Measurements from ENCODE around the gene GAMT. TPM values are rescaled to one million over a fixed set of nuclear protein-coding genes. Genes with fewer than 3 reads are reported as not detected.

GAMT gene
- polyA plus RNA-seq, 3 donors: 15.4 to 52.7 (median 17.7) TPM

- no peak overlapping the region for H3K27ac ChIP-seq (ENCODE audit: low read depth, low read length)
- 82 to 93% (median 82%) methylated on average over 42 of the region's 42 CpGs for WGBS, 3 donors
Observed at GRCh38 chr19:1362387-1363257, 38.7 kb downstream of the GAMT start.

DNA sequence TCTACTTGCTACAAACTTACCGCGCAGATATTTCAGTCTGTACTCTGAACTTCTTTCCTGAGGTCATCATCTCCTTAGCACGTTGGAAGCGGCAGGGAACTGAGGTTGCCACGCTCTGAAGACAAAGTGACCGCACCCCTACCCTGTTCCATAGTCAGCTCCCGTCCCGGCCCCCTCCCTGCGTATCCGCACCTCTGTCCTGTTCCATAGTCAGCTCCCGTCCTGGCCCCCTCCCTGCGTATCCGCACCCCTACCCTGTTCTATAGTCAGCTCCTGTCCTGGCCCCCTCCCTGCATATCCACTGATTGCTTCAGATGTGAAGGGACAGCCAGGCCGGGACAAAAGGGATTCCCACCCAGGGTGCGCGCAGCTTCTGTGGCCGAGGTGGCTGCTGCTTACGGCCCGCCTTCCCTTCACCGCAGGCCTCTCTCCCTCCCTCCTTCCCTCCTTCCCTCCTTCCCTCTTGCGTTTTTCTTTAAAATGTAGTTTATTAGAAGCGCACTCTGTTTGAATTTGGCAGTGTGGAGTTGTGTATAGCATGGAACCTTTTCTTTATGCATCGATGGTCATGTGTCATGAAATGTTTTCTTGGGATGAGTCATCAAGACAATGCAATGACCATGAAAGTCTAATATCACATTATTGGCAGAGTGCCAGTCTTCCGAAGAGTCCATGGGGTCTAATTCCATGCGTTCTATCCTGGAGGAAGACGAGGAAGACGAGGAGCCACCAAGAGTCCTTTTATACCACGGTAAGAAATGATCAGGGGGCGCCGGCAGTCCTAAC is 39.5 kb downstream of the GAMT start:
- 65 to 84% (median 70%) methylated on average over 30 of the region's 30 CpGs for WGBS, 3 donors
- H3K27ac ChIP-seq (ENCODE audit: low read depth, low read length): no peak overlapping the region

DNA sequence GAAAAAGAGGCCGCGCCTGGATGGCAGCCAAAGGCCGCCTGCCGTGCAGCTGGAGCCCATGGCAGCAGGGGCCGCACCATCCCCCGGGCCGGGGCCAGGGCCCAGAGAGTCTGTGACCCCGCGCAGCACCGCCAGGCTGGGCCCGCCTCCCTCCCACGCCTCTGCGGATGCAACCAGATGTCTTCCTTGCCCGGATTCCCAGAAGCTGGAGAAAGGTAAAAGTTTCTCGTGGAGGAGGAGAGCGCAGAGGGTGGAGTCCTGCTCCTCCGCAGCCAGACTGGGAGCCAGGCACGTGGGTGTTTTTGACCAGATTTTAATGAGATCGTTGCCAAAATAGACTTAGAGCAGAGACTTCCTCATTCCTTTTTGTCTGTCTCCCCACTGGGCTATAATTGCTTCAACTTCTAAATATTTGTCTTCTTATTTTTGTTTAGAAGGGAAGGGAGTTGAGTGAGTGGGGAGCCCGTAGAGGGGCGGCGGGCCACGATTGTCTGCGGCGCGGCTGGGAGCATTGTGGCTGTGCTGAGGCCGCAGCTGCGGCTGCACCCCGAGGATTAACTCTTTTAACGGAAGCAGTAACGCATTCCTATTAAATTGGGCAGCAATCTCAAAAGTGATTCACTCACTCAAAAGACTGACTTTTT is 40.4 kb downstream of the GAMT start:
- no peak overlapping the region for H3K27ac ChIP-seq (ENCODE audit: low read depth, low read length)
- 31 to 45% (median 42%) methylated on average over 31 of the region's 31 CpGs for WGBS, 3 donors

GRCh38 chr19:1360126-1360817 is 41.1 kb downstream of the GAMT start:
- H3K27ac ChIP-seq (ENCODE audit: low read depth, low read length): no peak overlapping the region
- 76 to 80% (median 77%) methylated on average over 30 of the region's 30 CpGs for WGBS, 3 donors

DNA sequence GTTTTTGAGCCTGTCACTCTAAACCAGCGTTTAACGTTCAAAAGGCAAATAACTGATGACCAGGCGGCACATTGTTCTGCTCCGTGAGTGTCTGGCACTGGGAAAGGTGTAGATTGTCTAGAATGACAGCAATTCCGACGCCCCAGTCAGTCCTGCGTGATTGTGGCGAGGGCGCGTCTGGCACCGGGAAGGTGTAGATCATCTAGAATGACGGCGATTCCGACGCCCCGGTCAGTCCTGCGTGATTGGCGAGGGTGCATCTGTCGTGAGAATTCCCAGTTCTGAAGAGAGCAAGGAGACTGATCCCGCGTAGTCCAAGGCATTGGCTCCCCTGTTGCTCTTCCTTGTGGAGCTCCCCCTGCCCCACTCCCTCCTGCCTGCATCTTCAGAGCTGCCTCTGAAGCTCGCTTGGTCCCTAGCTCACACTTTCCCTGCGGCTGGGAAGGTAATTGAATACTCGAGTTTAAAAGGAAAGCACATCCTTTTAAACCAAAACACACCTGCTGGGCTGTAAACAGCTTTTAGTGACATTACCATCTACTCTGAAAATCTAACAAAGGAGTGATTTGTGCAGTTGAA is 43.7 kb downstream of the GAMT start:
- 92 to 93% (median 93%) methylated on average over 22 to 24 of the region's 24 CpGs for WGBS, 3 donors
- no peak overlapping the region for H3K27ac ChIP-seq (ENCODE audit: low read depth, low read length)

DNA sequence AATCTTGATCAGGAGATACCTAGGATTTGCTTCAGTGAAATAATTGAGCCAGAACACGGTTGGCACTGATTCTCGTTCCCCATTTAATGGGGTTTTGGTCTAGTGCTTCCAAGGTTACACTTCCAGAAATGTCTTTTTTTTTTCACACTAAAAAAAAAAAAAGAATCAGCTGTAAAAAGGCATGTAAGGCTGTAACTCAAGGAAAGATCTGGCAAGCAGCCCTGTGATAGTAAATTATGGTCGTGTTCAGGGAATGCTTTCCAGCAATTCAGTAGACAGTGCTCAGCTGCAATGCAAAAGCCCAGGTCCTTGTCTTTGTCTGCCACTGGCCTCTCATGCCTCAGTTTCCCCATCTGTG is 44.9 kb downstream of the GAMT start:
- WGBS, 3 donors: 51 to 66% (median 57%) methylated on average over 3 of the region's 3 CpGs

DNA sequence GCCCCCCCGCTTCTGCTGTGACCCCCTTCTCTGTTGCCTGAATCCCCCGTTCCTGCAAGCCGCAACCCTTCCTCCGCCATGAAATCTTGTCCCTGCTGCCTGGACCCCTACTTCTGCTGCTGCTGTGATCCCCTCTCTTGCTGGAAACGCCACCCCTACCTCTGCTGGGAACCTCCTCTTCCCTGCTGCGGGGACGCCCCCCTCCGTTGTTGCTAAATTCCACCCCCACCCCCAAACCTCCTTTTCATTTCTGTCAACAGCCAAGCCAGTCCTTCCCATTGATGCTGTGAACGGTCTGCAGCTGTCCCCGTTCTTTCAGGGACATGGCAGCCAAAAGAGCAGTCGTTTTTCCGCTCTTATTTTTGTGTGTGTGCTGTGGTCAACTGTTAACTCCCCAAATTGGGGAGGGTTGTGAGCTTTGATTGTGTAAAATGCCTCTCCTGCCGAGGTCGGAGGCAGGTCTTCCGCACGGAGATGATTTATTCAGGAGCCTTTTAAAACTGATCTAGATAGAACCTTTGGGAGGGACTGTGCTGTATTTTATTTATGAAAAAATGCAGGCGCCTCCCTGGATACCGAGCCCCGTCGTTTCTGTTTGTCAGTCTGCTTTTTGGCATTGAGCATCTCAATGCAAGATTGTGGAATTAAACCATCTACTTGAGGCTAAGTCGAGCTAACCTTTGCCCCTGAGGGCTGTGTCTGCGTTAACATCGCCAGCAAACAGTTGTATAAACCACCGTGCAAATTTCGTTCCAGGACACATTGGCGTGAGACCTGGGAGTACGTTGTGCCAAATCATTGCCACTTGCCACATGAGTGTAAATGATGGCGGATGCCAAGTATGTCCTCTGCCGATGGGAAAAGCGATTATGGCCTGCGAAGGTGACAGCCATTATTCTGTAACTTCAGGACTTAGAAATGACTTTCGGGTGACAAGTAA is 45.5 kb downstream of the GAMT start:
- 20 to 30% (median 27%) methylated on average over 32 of the region's 32 CpGs for WGBS, 3 donors
- H3K27ac ChIP-seq (ENCODE audit: low read depth, low read length): no peak overlapping the region

More for the DNA sequence above, 44.9 kb downstream of the GAMT start:
- H3K27ac ChIP-seq (ENCODE audit: low read depth, low read length): no peak overlapping the region

DNA sequence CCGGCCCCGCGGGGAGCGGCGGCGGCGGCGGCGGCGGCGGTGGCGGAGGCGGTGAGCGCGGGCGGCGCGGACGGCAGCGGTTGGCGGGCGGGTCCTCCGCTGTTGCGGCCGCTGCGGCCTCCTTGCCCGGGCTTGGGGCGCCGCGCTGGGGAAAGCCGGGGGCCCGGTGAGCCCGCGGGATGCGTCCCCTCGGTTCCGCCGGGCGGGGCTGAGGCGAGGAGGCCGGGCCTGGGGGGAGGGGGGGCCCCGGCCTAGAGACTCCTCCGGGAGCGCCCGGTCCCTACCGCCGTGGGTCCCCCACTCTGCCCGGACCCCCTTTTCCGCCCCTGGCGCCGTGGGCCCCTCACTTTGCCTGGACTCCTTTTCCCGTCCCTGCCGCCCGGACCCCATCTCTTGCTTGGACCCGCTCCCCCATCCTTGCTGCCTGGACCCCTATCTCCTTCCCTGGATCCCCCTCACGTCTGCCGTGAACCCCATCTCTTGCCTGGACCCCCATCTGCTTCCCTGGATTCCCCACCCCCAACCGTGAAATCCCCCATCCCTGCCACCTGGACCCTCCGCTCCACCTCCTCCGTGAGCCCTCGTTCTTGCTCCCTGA is 46.3 kb downstream of the GAMT start:
- 1 to 2% (median 2%) methylated on average over 23 to 60 of the region's 61 CpGs for WGBS, 3 donors
- no peak overlapping the region for H3K27ac ChIP-seq (ENCODE audit: low read depth, low read length)

DNA sequence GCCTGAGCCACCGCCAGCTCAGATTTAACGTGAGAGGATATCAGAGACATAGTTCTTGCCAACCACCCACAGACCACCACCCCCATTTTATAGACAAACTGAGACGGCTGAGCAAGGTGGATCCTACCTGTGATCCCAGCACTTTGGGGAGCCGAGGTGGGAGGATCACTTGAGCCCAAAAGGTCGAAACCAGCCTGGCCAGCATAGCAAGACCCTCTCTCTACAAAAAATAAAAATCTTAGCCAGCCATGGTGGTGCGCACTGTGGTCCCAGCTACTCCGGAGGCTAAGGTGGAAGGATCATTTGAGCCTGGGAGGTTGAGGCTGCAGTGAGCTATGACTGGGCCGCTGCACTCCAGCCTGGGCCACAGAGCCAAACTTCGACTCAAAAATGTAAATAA is 48.2 kb downstream of the GAMT start:
- WGBS, 3 donors: 91 to 97% (median 96%) methylated on average over 9 of the region's 9 CpGs
- H3K27ac ChIP-seq (ENCODE audit: low read depth, low read length): no peak overlapping the region

GRCh38 chr19:1351381-1351851 is 49.9 kb downstream of the GAMT start:
- H3K27ac ChIP-seq (ENCODE audit: low read depth, low read length): no peak overlapping the region
- 80 to 87% (median 84%) methylated on average over 21 of the region's 21 CpGs for WGBS, 3 donors

DNA sequence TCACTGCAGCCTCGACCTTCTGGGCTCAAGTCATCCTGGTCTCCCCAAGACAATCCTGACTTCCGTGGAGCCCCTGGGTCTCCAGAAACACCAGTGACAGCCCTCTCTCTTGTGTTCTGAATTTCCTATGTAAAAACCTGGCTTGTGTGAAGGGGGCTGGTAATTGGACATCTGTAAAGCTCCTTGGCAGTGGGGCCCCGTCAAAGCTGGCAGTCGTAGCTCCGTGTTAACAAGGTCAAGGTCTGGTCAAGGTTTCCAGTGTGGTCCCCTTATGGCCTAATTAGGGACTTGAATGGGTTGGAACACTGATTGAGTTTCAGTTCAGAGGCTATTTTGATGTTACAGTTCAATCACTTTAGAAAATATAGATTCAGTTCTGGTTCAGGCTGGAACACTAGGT is 50.5 kb downstream of the GAMT start:
- WGBS, 3 donors: 42 to 72% (median 58%) methylated on average over 5 of the region's 5 CpGs
- H3K27ac ChIP-seq (ENCODE audit: low read depth, low read length): no peak overlapping the region

DNA sequence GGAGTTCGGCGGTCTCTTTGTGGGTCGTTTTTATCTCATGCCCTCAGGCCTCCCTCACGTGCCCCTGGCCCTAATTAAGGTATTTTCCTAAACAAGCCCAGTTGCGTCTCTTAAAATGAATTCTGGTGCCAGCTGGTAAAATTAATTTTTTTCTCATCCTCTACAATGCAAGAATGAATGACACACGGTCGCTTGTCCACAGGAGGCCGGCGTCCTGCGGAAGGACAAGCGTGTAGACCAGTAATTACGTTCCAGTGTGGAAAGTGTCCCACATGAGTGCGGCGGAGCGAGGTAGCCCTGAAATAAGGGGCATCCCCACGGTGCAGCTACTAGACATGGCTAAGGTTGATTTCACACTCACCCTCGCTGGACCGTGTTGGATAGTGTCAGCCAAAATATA is 52.1 kb downstream of the GAMT start:
- 80 to 92% (median 90%) methylated on average over 18 of the region's 18 CpGs for WGBS, 3 donors
- H3K27ac ChIP-seq (ENCODE audit: low read depth, low read length): no peak overlapping the region

Other genes with a start within 250 kb of the GAMT start
- gene SBNO2, start 227.3 kb downstream of the GAMT start, polyA plus RNA-seq: 100 to 1,000 TPM in 1 of 3 donors, 10 to 100 TPM in 2; 22.0 to 155 (median 53.1) TPM
- gene STK11, start 195.8 kb downstream of the GAMT start, polyA plus RNA-seq: 10 to 100 TPM; 24.5 to 42.9 (median 39.4) TPM
- 1 to 10 TPM in 2 of 3 donors, under 1 TPM in 1; 0.20 to 4.3 (median 2.0) TPM for gene CBARP, start 163.5 kb downstream of the GAMT start, polyA plus RNA-seq
- gene ATP5F1D, start 159.8 kb downstream of the GAMT start, polyA plus RNA-seq: 100 to 1,000 TPM; 217 to 303 (median 219) TPM
- 10 to 100 TPM; 22.8 to 95.5 (median 75.0) TPM for gene MIDN, start 153.0 kb downstream of the GAMT start, polyA plus RNA-seq
- 100 to 1,000 TPM; 346 to 568 (median 388) TPM for gene CIRBP, start 132.2 kb downstream of the GAMT start, polyA plus RNA-seq
- gene FAM174C, start 126.0 kb downstream of the GAMT start, polyA plus RNA-seq: 10 to 100 TPM; 44.9 to 75.8 (median 55.0) TPM
- not detected for gene EFNA2, start 115.7 kb downstream of the GAMT start, polyA plus RNA-seq
- 100 to 1,000 TPM in 2 of 3 donors, 10 to 100 TPM in 1; 97.5 to 211 (median 110) TPM for gene NDUFS7, start 17.6 kb downstream of the GAMT start, polyA plus RNA-seq
- 10 to 100 TPM; 38.4 to 79.9 (median 70.1) TPM for gene DAZAP1, start 6.0 kb upstream of the GAMT start, polyA plus RNA-seq
- gene RPS15, start 36.9 kb upstream of the GAMT start, polyA plus RNA-seq: 1,000 to 10,000 TPM; 2,434 to 3,362 (median 3,351) TPM
- gene APC2, start 48.6 kb upstream of the GAMT start, polyA plus RNA-seq: under 1 TPM in 2 of 3 donors, not detected in 1; 0.06 TPM
- gene C19orf25, start 77.7 kb upstream of the GAMT start, polyA plus RNA-seq: 10 to 100 TPM; 16.5 to 28.6 (median 24.3) TPM
- gene PCSK4, start 88.8 kb upstream of the GAMT start, polyA plus RNA-seq: 1 to 10 TPM; 1.2 to 3.5 (median 2.4) TPM
- gene REEP6, start 89.6 kb upstream of the GAMT start, polyA plus RNA-seq: 10 to 100 TPM in 2 of 3 donors, 1 to 10 TPM in 1; 5.5 to 30.5 (median 12.5) TPM
- gene ADAMTSL5, start 111.5 kb upstream of the GAMT start, polyA plus RNA-seq: under 1 TPM; 0.55 to 0.90 (median 0.89) TPM
- gene PLK5, start 122.5 kb upstream of the GAMT start, polyA plus RNA-seq: under 1 TPM in 1 of 3 donors, not detected in 2; 0.07 TPM
- gene MEX3D, start 166.8 kb upstream of the GAMT start, polyA plus RNA-seq: 1 to 10 TPM; 5.3 to 7.7 (median 6.7) TPM
- 10 to 100 TPM; 29.2 to 87.3 (median 73.1) TPM for gene MBD3, start 191.3 kb upstream of the GAMT start, polyA plus RNA-seq
- gene UQCR11, start 203.9 kb upstream of the GAMT start, polyA plus RNA-seq: 100 to 1,000 TPM in 2 of 3 donors, 10 to 100 TPM in 1; 64.5 to 179 (median 163) TPM